Upper lobe of right lung (tissue), 1 donor: ENCODE results near the gene C12orf76. TPM values are rescaled to one million over a fixed set of nuclear protein-coding genes. Genes with fewer than 3 reads are reported as not detected.
"Not testable (repeated sequence)": the region's sequence is repeated elsewhere in the genome, so short reads cannot be mapped to it uniquely, and the experiment has no call there.

Source experiments
- ATAC-seq: fragments of 200-7000 bp; cut with Tn5 transposase; one replicate; pipeline ENCODE4 v1.9.1; 2020; ENCODE audit warnings: mild to moderate bottlenecking, moderate library complexity
- DNase-seq: peaks from one replicate; pipeline ENCODE4 v3.0.0-alpha.2; 2020
- H3K27ac ChIP-seq: fragments of 200-600 bp; one replicate; pipeline ENCODE4 v1.8.0; 2022
- H3K27me3 ChIP-seq: fragments of 200-600 bp; one replicate; pipeline ENCODE4 v1.8.0; 2022; ENCODE audit warnings: mild to moderate bottlenecking
- H3K36me3 ChIP-seq: fragments of 200-600 bp; one replicate; pipeline ENCODE4 v1.8.0; 2022
- H3K4me1 ChIP-seq: fragments of 200-600 bp; one replicate; pipeline ENCODE4 v1.8.0; 2022
- H3K4me3 ChIP-seq: fragments of 200-600 bp; one replicate; pipeline ENCODE4 v1.8.0; 2022; ENCODE audit warnings: mild to moderate bottlenecking
- H3K9me3 ChIP-seq: fragments of 200-600 bp; one replicate; pipeline ENCODE4 v1.8.0; 2022
- CTCF ChIP-seq: fragments of 200-600 bp; IDR thresholded peaks from one replicate; pipeline ENCODE4 v1.8.0; 2022; ENCODE audit warnings: antibody characterized with exemption
- intact Hi-C: fragments of 100-400 bp; cut with DNase I; formaldehyde crosslinking; loops from one replicate; pipeline ENCODE4 v1.11.0; 2022
- total RNA-seq: library from RNA; stranded (reverse); fragmentation: NEBNext Ultra II Directional; extraction: Animal tissue kit (Norgen Biotek cat#: 25700); gene quantifications from one replicate; pipeline ENCODE4 v1.2.1, GENCODE V29; 2021
- donor health status: DM: no; HTN: yes; CAD: no; lungs with severe emphysema.

C12orf76 gene
- total RNA-seq, 1 donor from 2014 or later, result 25.0 TPM

GRCh38 chr12:110050927-110051326, 2.6 kb upstream of the C12orf76 start:
- H3K27ac ChIP-seq, result no peak overlapping the region
- no peaks in the 10 kb centered on the region for H3K9me3 ChIP-seq
- ATAC-seq (no peak), DNase-seq (no peak)
- H3K4me3 ChIP-seq, result no peak overlapping the region
- no peaks in the 10 kb centered on the region for H3K36me3 ChIP-seq
- H3K4me1 ChIP-seq, result peaks cover 24% of the 10 kb centered on the region
- no peak for TF ChIP-seq CTCF
- intact Hi-C loops, result no loop called here
- H3K27me3 ChIP-seq, result no peaks in the 10 kb centered on the region

GRCh38 chr12:110049666-110050065, 1.3 kb upstream of the C12orf76 start:
- peaks cover 24% of the 10 kb centered on the region for H3K4me1 ChIP-seq
- DNase-seq, H3K36me3 ChIP-seq, intact Hi-C loops, H3K9me3 ChIP-seq, ATAC-seq, H3K27me3 ChIP-seq, H3K27ac ChIP-seq, H3K4me3 ChIP-seq: not testable (repeated sequence)

GRCh38 chr12:110049034-110049433, 712 bp upstream of the C12orf76 start:
- H3K36me3 ChIP-seq, DNase-seq, H3K27me3 ChIP-seq, ATAC-seq, H3K9me3 ChIP-seq, intact Hi-C loops: not testable (repeated sequence)
- H3K4me3 ChIP-seq, result peak overlapping the region; percentile 97
- H3K4me1 ChIP-seq, result peaks cover 24% of the 10 kb centered on the region
- H3K27ac ChIP-seq, result peak overlapping the region; percentile 88

GRCh38 chr12:110047297-110047940, 903 bp downstream of the C12orf76 start:
- intact Hi-C loops, result no loop called here
- no peak for TF ChIP-seq CTCF
- Histone ChIP-seq H3K4me1 (peaks cover 32% of the 10 kb centered on the region), H3K9me3 (no peaks in the 10 kb centered on the region), H3K36me3 (peaks cover 11% of the 10 kb centered on the region), H3K4me3 (peak overlapping the region; percentile 97), H3K27ac (peak overlapping the region; percentile 88), H3K27me3 (no peaks in the 10 kb centered on the region)
- ATAC-seq, result no peak
- DNase-seq, result no peak

- no peak for DNase-seq
- H3K4me1 ChIP-seq, result peaks cover 32% of the 10 kb centered on the region
- no peak for TF ChIP-seq CTCF
- no peaks in the 10 kb centered on the region for H3K9me3 ChIP-seq
- H3K27me3 ChIP-seq, result no peaks in the 10 kb centered on the region
- peak; percentile 3 for ATAC-seq
- H3K4me3 ChIP-seq, result peak overlapping the region; percentile 97
- peaks cover 19% of the 10 kb centered on the region for H3K36me3 ChIP-seq
- intact Hi-C loops, result no loop called here
- H3K27ac ChIP-seq, result peak overlapping the region; percentile 88
Observed at GRCh38 chr12:110046451-110047187, 1.7 kb downstream of the C12orf76 start.

- DNase-seq, result no peak
- no peaks in the 10 kb centered on the region for H3K27me3 ChIP-seq
- ATAC-seq, result no peak
- intact Hi-C loops, result no loop called here
- no peak for TF ChIP-seq CTCF
- H3K4me1 ChIP-seq, result peaks cover 36% of the 10 kb centered on the region
- no peaks in the 10 kb centered on the region for H3K9me3 ChIP-seq
- no peak overlapping the region for H3K27ac ChIP-seq
- no peak overlapping the region for H3K4me3 ChIP-seq
- H3K36me3 ChIP-seq, result peaks cover 42% of the 10 kb centered on the region
Observed at GRCh38 chr12:110042264-110042663, 6.1 kb downstream of the C12orf76 start.
